ENCODE data around the gene ALDH3B2.

Gene ALDH3B2

GRCh38 chr11:67634366-67635230 is 39.8 kb downstream of the ALDH3B2 start:
- peak overlapping the region; percentile 96; the same call in 1 of the 2 replicates for H3K27ac ChIP-seq
- TF ChIP-seq CTCF (conservative IDR thresholded peaks at IDR 0.05), result no peak

- H3K27ac ChIP-seq, result peak overlapping the region; percentile 96
- TF ChIP-seq CTCF (conservative IDR thresholded peaks at IDR 0.05), result no peak
Observed at GRCh38 chr11:67633758-67634365, 40.6 kb downstream of the ALDH3B2 start.

- peak overlapping the region; percentile 96 for H3K27ac ChIP-seq
- no peak for TF ChIP-seq CTCF (conservative IDR thresholded peaks at IDR 0.05)
Observed at GRCh38 chr11:67632982-67633755, 41.3 kb downstream of the ALDH3B2 start.

- peak overlapping the region; percentile 96 for H3K27ac ChIP-seq
- no peak for TF ChIP-seq CTCF (conservative IDR thresholded peaks at IDR 0.05)
Observed at GRCh38 chr11:67632175-67632981, 42.0 kb downstream of the ALDH3B2 start.

GRCh38 chr11:67631853-67632174 is 42.6 kb downstream of the ALDH3B2 start:
- TF ChIP-seq CTCF (conservative IDR thresholded peaks at IDR 0.05), result no peak
- peak overlapping the region; percentile 96 for H3K27ac ChIP-seq

- TF ChIP-seq CTCF (conservative IDR thresholded peaks at IDR 0.05), result no peak
- peak overlapping the region; percentile 96 for H3K27ac ChIP-seq
Observed at GRCh38 chr11:67631411-67631810, 43.0 kb downstream of the ALDH3B2 start.

Measured in VCaP (cell line).